ENCODE results near the gene ANLN. TPM values are rescaled to one million over a fixed set of nuclear protein-coding genes. Genes with fewer than 3 reads are reported as not detected.
A peak's percentile ranks its signal among the peaks of the same experiment; 100 is the strongest.

ANLN gene
- total RNA-seq (2021) = 78.9 and 84.7 TPM in 2 replicates
- long read RNA-seq, partial matches to known transcripts = 46 of 52 reads
- long read RNA-seq, other reads (novel, unspliced or antisense) = 6 of 52 reads

GRCh38 chr7:36389371-36390198, at the start of gene ANLN:
Gene ANLN (plus strand): TSS chr7:36389862. CDS start chr7:36390027, 165 bp downstream.
- Histone ChIP-seq H3K79me1 (ENCODE audit: insufficient read depth, low read depth, low read length, poor library complexity, severe bottlenecking) (peaks cover 3% of the 10 kb centered on the region), H2BK15ac (ENCODE audit: low read depth, low read length) (no peak within 1 kb of the TSS), H4K8ac (replicated peaks; ENCODE audit: insufficient read length, low read depth, low read length) (no peak within 1 kb of the TSS), H3K23ac (ENCODE audit: insufficient read length, low read depth, low read length) (no peak within 1 kb of the TSS), H3K4me2 (ENCODE audit: insufficient read depth, insufficient read length, low read length) (peak within 1 kb of the TSS; percentile 55), H2BK20ac (ENCODE audit: low read depth, low read length, poor library complexity, severe bottlenecking) (no peak within 1 kb of the TSS), H2BK5ac (ENCODE audit: insufficient read length, low read length) (no peak within 1 kb of the TSS), H3K4me1 (ENCODE audit: insufficient read depth, low read length) (peaks cover 3% of the 10 kb centered on the region), H3K79me2 (ENCODE audit: insufficient read depth, low read length) (peaks cover 28% of the 10 kb centered on the region; the same call in 1 of the 2 replicates), H3K9ac (ENCODE audit: extremely low read depth, insufficient read length, low read length) (peak within 1 kb of the TSS; percentile 73), H3K56ac (ENCODE audit: insufficient read length, low read depth, low read length) (no peak within 1 kb of the TSS), H4K20me1 (ENCODE audit: control insufficient read depth, insufficient read depth, insufficient read length) (no peaks in the 10 kb centered on the region), H3K4ac (ENCODE audit: low read depth, low read length) (no peak within 1 kb of the TSS; the same call in 1 of the 2 replicates), H3K27me3 (ENCODE audit: insufficient read depth, low read length) (no peaks in the 10 kb centered on the region), H3T11ph (ENCODE audit: low read length) (no peak within 1 kb of the TSS), H4K5ac (ENCODE audit: insufficient read length, low read depth, low read length) (no peak within 1 kb of the TSS), H2AK5ac (ENCODE audit: insufficient read length, low read length) (no peak within 1 kb of the TSS), H3K9me3 (ENCODE audit: control insufficient read depth, low read depth, low read length) (no peaks in the 10 kb centered on the region), H3K18ac (ENCODE audit: insufficient read length, low read depth, low read length) (peak within 1 kb of the TSS; percentile 83), H3K27ac (ENCODE audit: insufficient read length, low read depth, low read length) (peak within 1 kb of the TSS; percentile 59), H2BK12ac (ENCODE audit: insufficient read length, low read depth, low read length) (no peak within 1 kb of the TSS), H3K23me2 (ENCODE audit: insufficient read length, low read depth, low read length, poor library complexity, severe bottlenecking) (no peaks in the 10 kb centered on the region), H3K14ac (ENCODE audit: insufficient read depth, low read length) (peak within 1 kb of the TSS; percentile 88; the same call in 1 of the 2 replicates), H4K91ac (ENCODE audit: insufficient read length, low read depth, low read length) (no peak within 1 kb of the TSS), H2AFZ (ENCODE audit: low read length) (peak within 1 kb of the TSS; percentile 70), H2BK120ac (ENCODE audit: low read depth, low read length, poor library complexity, severe bottlenecking) (no peak within 1 kb of the TSS)
- H3K27ac Mint-ChIP-seq = peak within 1 kb of the TSS; percentile 89 to 99 (median 92)
- H3K27me3 Mint-ChIP-seq (ENCODE audit: low read depth) = peaks cover 2% of the 10 kb centered on the region; the same call in 1 of the 2 replicates
- peaks cover under 1 to 4% of the 10 kb centered on the region in 2 experiments; a peak in 4 of 5 replicates for H3K9me3 Mint-ChIP-seq
- peaks cover 36 to 40% of the 10 kb centered on the region in 2 experiments for H3K4me1 Mint-ChIP-seq
- no CpG with 5 or more reads among the region's 68 CpGs for WGBS (ENCODE audit: extremely low coverage, insufficient read length, low lambda C conversion rate)
- peak; percentile 94 for DNase-seq
- peaks cover 3 to 6% (median 5%) of the 10 kb centered on the region in 3 experiments; a peak in 6 of 7 replicates for H3K36me3 Mint-ChIP-seq (ENCODE audit: insufficient read depth in 1 of 3, low read depth in 3 of 3)
- TF ChIP-seq CTCF (conservative IDR thresholded peaks at IDR 0.05) = no peak
- H3K4me3 Mint-ChIP-seq = peak within 1 kb of the TSS; percentile 94

Data from H9 (cell line).